Ovary (tissue), 9 donors: ENCODE results near the gene C11orf97. TPM values are rescaled to one million over a fixed set of nuclear protein-coding genes. Genes with fewer than 3 reads are reported as not detected.

ENCODE experiments used
- DNase-seq, 5 donors: peaks; one replicate each; pipeline ENCODE4 v3.0.0-alpha.2; 2019 to 2020
- H3K27ac ChIP-seq, 2 donors: fragments of 200-600 bp; one replicate each; pipeline versions ENCODE4 v1.5.1 to v1.8.0; 2019 to 2022
- H3K27me3 ChIP-seq: fragments of 200-600 bp; one replicate; pipeline ENCODE4 v1.8.0; 2022
- H3K36me3 ChIP-seq: fragments of 200-600 bp; sonication (generic); one replicate; pipeline ENCODE4 v1.5.1; 2019
- H3K4me1 ChIP-seq: one replicate; pipeline ENCODE4 v1.8.1; 2013; ENCODE audit warnings: mild to moderate bottlenecking, moderate library complexity; ENCODE audit not compliant: insufficient read depth
- H3K4me3 ChIP-seq: fragments of 200-600 bp; sonication (generic); one replicate; pipeline ENCODE4 v1.5.1; 2017
- H3K9me3 ChIP-seq, 2 donors: fragments of 200-600 bp in 1 of 2; sonication (generic) in 1 of 2; one replicate each; pipeline versions ENCODE4 v1.5.1 to v1.8.1; 2013 to 2019; ENCODE audit warnings: mild to moderate bottlenecking in 1 of 2, moderate library complexity in 1 of 2
- CTCF ChIP-seq, 3 donors: fragments of 450-650 bp in 2 of 3; fragments of 200-600 bp in 1 of 3; IDR thresholded peaks; one replicate each; pipeline versions ENCODE4 v1.5.1 to v1.8.0; 2016 to 2022; ENCODE audit warnings: antibody characterized with exemption in 3 of 3, mild to moderate bottlenecking in 1 of 3
- EP300 ChIP-seq: sonication (generic); formaldehyde crosslinking; IDR thresholded peaks from one replicate; pipeline ENCODE4 v1.6.1; 2017; ENCODE audit warnings: antibody characterized with exemption
- POLR2A ChIP-seq: fragments of 450-650 bp; IDR thresholded peaks from one replicate; pipeline ENCODE4 v1.6.1; 2017; ENCODE audit warnings: antibody characterized with exemption, mild to moderate bottlenecking, moderate library complexity
- WGBS, 3 donors: extraction: QIAGEN DNeasy Blood & Tissue Kit in 1 of 3; methylation state at CpG; one replicate each; pipeline versions ENCODE4 v1.1.5 to v1.1.7; 2013 to 2017; 5-methylcytosine and 5-hydroxymethylcytosine counted together
- intact Hi-C, 4 donors: fragments of 100-400 bp; cut with DNase I; formaldehyde crosslinking; loops; one replicate each; pipeline versions ENCODE4 v1.11.0 to v1.15.1; 2022 to 2023
- polyA plus RNA-seq, 2 donors: library from polyadenylated mRNA; stranded (reverse); fragments of 200-250 nt in 1 of 2; fragments of 350-450 nt in 1 of 2; fragmentation: Illumina TruSeq in 1 of 2; extraction: RNeasy Lipid Tissue Mini Kit (QIAGEN cat#74804) in 1 of 2; gene quantifications; one replicate each; pipeline ENCODE4 v1.2.3, GENCODE V29; 2013 to 2014
- total RNA-seq, 7 donors: library from RNA; depleted of rRNA in 2 of 7; stranded (reverse); fragments of >200 nt in 2 of 7; fragmentation: NEBNext Ultra II Directional in 3 of 7; extraction: Animal tissue kit (Norgen Biotek cat#: 25700) in 3 of 7; gene quantifications; one replicate each; pipeline versions ENCODE4 v1.1.0 to v1.2.4, GENCODE V29; 2016 to 2023
- donor health status: DM: no; HTN: no; CAD: no; lungs with moderate emphysema.
- donor health status: DM: no; HTN: no; CAD: no.
- donor health status: Bipolar disorder and iron deficiency.
- donor health status: DM: yes; HTN: yes; CAD: no.
- donor health status: DM: no; HTN: no; CAD: no.
- donor health status: DM: yes; HTN: yes; CAD: no.

The C11orf97 gene
- total and polyA plus RNA-seq, 9 donors, result 0.35 to 14.0 (median 0.39) TPM; not detected in 5

- Histone ChIP-seq H3K9me3 (no peaks in the 10 kb centered on the region), H3K4me3 (no peak overlapping the region), H3K27ac (no peak overlapping the region), H3K27me3 (no peaks in the 10 kb centered on the region), H3K4me1 (no peaks in the 10 kb centered on the region), H3K36me3 (no peaks in the 10 kb centered on the region)
- intact Hi-C loops, result no loop called here
- DNase-seq, result no peak
- TF ChIP-seq CTCF (IDR thresholded peaks at IDR 0.05), result no peak
- TF ChIP-seq EP300, result no peak
- TF ChIP-seq POLR2A, result no peak
Measured at GRCh38 chr11:94557421-94557820, 45.2 kb downstream of the C11orf97 start.

- WGBS, 3 donors, result 14 to 28% (median 23%) methylated on average over 1 of the region's 1 CpG
- H3K27ac ChIP-seq, result no peak overlapping the region
Measured at GRCh38 chr11:94557992-94558391, 45.7 kb downstream of the C11orf97 start.

DNA sequence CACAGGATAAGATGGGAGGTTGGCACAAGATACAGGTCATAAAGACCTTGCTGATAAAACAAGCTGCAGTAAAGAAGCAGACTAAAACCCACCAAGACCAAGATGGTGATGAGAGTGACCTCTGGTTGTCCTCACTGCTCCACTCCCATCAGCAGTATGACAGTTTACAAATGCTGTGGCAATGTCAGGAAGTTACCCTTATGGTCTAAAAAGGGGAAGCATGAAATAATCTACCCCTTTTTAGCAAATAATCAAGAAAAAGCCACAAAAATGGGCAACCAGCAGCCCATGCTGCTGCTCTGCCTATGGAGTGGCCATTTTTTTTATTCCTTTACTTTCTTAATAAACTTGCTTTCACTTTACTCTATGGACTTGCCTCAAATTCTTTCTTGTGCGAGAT lies 46.2 kb downstream of the C11orf97 start:
- WGBS, 3 donors, result 93 to 100% (median 95%) methylated on average over 1 of the region's 1 CpG
- DNase-seq, result no peak
- Histone ChIP-seq H3K4me1 (no peaks in the 10 kb centered on the region), H3K9me3 (no peaks in the 10 kb centered on the region), H3K27me3 (no peaks in the 10 kb centered on the region), H3K36me3 (no peaks in the 10 kb centered on the region), H3K4me3 (no peak overlapping the region), H3K27ac (no peak overlapping the region)
- intact Hi-C loops, result no loop called here
- TF ChIP-seq EP300 (no peak), CTCF (IDR thresholded peaks at IDR 0.05) (no peak), POLR2A (no peak)

More at GRCh38 chr11:94557992-94558391, 45.7 kb downstream of the C11orf97 start:
- intact Hi-C loops, result no loop called here
- H3K4me3 ChIP-seq, result no peak overlapping the region
- no peaks in the 10 kb centered on the region for H3K36me3 ChIP-seq
- H3K9me3 ChIP-seq, result no peaks in the 10 kb centered on the region
- no peak for DNase-seq
- no peaks in the 10 kb centered on the region for H3K4me1 ChIP-seq
- no peaks in the 10 kb centered on the region for H3K27me3 ChIP-seq
- no peak for TF ChIP-seq POLR2A
- no peak for TF ChIP-seq EP300
- TF ChIP-seq CTCF (IDR thresholded peaks at IDR 0.05), result no peak

DNA sequence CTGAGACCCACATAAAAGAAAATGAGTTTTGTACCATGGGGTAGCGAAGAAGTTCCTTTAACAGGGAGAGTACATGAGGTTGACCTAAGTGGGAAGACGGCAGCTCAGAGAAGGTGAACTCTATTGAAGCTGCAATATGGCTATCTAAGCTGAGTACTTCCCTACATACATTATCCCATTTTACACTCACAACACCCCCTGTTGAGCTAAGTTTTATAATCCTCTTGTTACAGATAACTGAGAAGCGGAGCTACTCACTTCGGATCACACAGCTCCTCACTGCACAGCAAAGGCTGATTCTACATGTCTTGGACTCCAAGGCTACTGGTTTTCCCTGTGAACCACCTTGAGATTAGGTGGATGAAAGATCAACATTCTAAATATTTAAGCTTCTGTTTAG lies 46.7 kb downstream of the C11orf97 start:
- DNase-seq, result no peak
- H3K4me3 ChIP-seq, result no peak overlapping the region
- no peak overlapping the region for H3K27ac ChIP-seq
- intact Hi-C loops, result no loop called here
- H3K36me3 ChIP-seq, result no peaks in the 10 kb centered on the region
- H3K4me1 ChIP-seq, result no peaks in the 10 kb centered on the region
- no peaks in the 10 kb centered on the region for H3K9me3 ChIP-seq
- H3K27me3 ChIP-seq, result no peaks in the 10 kb centered on the region
- WGBS, 3 donors, result 96 to 98% (median 97%) methylated on average over 4 of the region's 4 CpGs
- TF ChIP-seq CTCF (IDR thresholded peaks at IDR 0.05) (no peak), EP300 (no peak), POLR2A (no peak)

GRCh38 chr11:94559361-94559760 lies 47.1 kb downstream of the C11orf97 start:
- TF ChIP-seq EP300 (no peak), CTCF (IDR thresholded peaks at IDR 0.05) (no peak), POLR2A (no peak)
- Histone ChIP-seq H3K4me1 (no peaks in the 10 kb centered on the region), H3K4me3 (no peak overlapping the region), H3K27me3 (no peaks in the 10 kb centered on the region), H3K27ac (no peak overlapping the region), H3K36me3 (no peaks in the 10 kb centered on the region), H3K9me3 (no peaks in the 10 kb centered on the region)
- 92 to 98% (median 95%) methylated on average over 2 of the region's 2 CpGs for WGBS, 3 donors
- DNase-seq, result no peak
- intact Hi-C loops, result no loop called here
